GM23338 (cell line): ENCODE results near the gene WFDC10A. TPM values are rescaled to one million over a fixed set of nuclear protein-coding genes. Genes with fewer than 3 reads are reported as not detected.

Experiments
- ATAC-seq: fragments of 200-7000 bp; cut with Tn5 transposase; 3 replicates; pipeline ENCODE4 v1.9.1; 2020
- DNase-seq: peaks from one replicate; pipeline ENCODE4 v3.0.0-alpha.2; 2015; ENCODE audit warnings: low spot score
- H2AFZ ChIP-seq: fragments of 200-600 bp; sonication (generic); 2 replicates; pipeline ENCODE4 v1.8.0; 2016; ENCODE audit warnings: antibody characterized with exemption, mild to moderate bottlenecking, moderate library complexity
- H3F3A ChIP-seq: fragments of 200-600 bp; sonication (generic); replicated peaks from 2 replicates; pipeline ENCODE4 v1.8.0; 2017; ENCODE audit warnings: antibody characterized with exemption, mixed run types, low read depth
- H3K27ac ChIP-seq: fragments of 200-600 bp; sonication (generic); 2 replicates; pipeline ENCODE4 v1.6.1; 2016; ENCODE audit warnings: low read depth
- H3K27me3 ChIP-seq: fragments of 200-600 bp; sonication (generic); 2 replicates; pipeline ENCODE4 v1.8.0; 2016; ENCODE audit warnings: mild to moderate bottlenecking, mixed run types, moderate library complexity; ENCODE audit not compliant: insufficient read depth
- H3K36me3 ChIP-seq: fragments of 200-600 bp; sonication (generic); 2 replicates; pipeline ENCODE4 v1.8.0; 2016; ENCODE audit warnings: mild to moderate bottlenecking; ENCODE audit not compliant: insufficient read depth
- H3K4me1 ChIP-seq: fragments of 200-600 bp; sonication (generic); 2 replicates; pipeline ENCODE4 v1.8.0; 2016; ENCODE audit warnings: mild to moderate bottlenecking, moderate library complexity; ENCODE audit not compliant: insufficient read depth
- H3K4me2 ChIP-seq: fragments of 200-600 bp; sonication (generic); 2 replicates; pipeline ENCODE4 v1.7.1; 2017; ENCODE audit warnings: mixed run types
- H3K4me3 ChIP-seq: fragments of 200-600 bp; sonication (generic); 2 replicates; pipeline ENCODE4 v1.6.1; 2016; ENCODE audit warnings: mixed run types
- H3K79me2 ChIP-seq: fragments of 200-600 bp; sonication (generic); replicated peaks from 2 replicates; pipeline ENCODE4 v1.8.0; 2017; ENCODE audit warnings: mild to moderate bottlenecking; ENCODE audit not compliant: insufficient read depth
- H3K9me2 ChIP-seq: fragments of 200-600 bp; sonication (generic); 2 replicates; pipeline ENCODE4 v1.8.0; 2017; ENCODE audit not compliant: insufficient read depth
- H4K20me1 ChIP-seq: fragments of 200-600 bp; sonication (generic); replicated peaks from 2 replicates; pipeline ENCODE4 v1.8.0; 2017; ENCODE audit warnings: mild to moderate bottlenecking; ENCODE audit not compliant: insufficient read depth
- H3K27ac Mint-ChIP-seq: 2 replicates; pipeline ENCODE4 v1.8.0; 2020; ENCODE audit warnings: inconsistent platforms, mild to moderate bottlenecking, moderate library complexity, mixed read lengths
- H3K27me3 Mint-ChIP-seq: 3 replicates; pipeline ENCODE4 v1.8.0; 2022; ENCODE audit warnings: low read depth, mild to moderate bottlenecking, moderate library complexity, mixed read lengths, inconsistent platforms; ENCODE audit not compliant: insufficient read depth, poor library complexity
- H3K36me3 Mint-ChIP-seq: 3 replicates; pipeline ENCODE4 v1.8.0; 2021; ENCODE audit warnings: low read depth, mild to moderate bottlenecking, inconsistent platforms, moderate library complexity, mixed read lengths
- H3K4me1 Mint-ChIP-seq: 3 replicates; pipeline ENCODE4 v1.8.0; 2020; ENCODE audit warnings: mild to moderate bottlenecking, inconsistent platforms, mixed read lengths
- H3K4me3 Mint-ChIP-seq: 3 replicates; pipeline ENCODE4 v1.8.0; 2021; ENCODE audit warnings: moderate library complexity, mild to moderate bottlenecking, inconsistent platforms, mixed read lengths
- H3K9me3 Mint-ChIP-seq: 3 replicates; pipeline ENCODE4 v1.8.0; 2020; ENCODE audit warnings: moderate library complexity, mild to moderate bottlenecking, inconsistent platforms, mixed read lengths
- CREB1 ChIP-seq: fragments of 250-450 bp; sonication (Bioruptor Pico); IDR thresholded peaks from 2 replicates; pipeline ENCODE4 v1.5.0; 2020; ENCODE audit warnings: low read depth, mild to moderate bottlenecking, moderate library complexity
- CTCF ChIP-seq, 2 experiments: fragments of 200-600 bp in 1 of 2; sonication (generic) in 1 of 2; conservative IDR thresholded peaks; 2 replicates each; pipeline versions ENCODE4 v1.5.1 to v1.6.1; 2016 to 2017; ENCODE audit warnings: antibody characterized with exemption in 2 of 2, low read depth in 2 of 2, mild to moderate bottlenecking in 2 of 2, moderate library complexity in 1 of 2
- ETS1 ChIP-seq: IDR thresholded peaks from 2 replicates; pipeline ENCODE4 v1.6.1; 2016; ENCODE audit warnings: antibody characterized with exemption
- EZH2 ChIP-seq: fragments of 200-600 bp; sonication (generic); IDR thresholded peaks from one replicate; pipeline ENCODE4 v1.8.0; 2017; ENCODE audit warnings: antibody characterized with exemption, mild to moderate bottlenecking, low read depth; ENCODE audit not compliant: unreplicated experiment
- EZH2phosphoT487 ChIP-seq: fragments of 200-600 bp; sonication (generic); IDR thresholded peaks from one replicate; pipeline ENCODE4 v1.8.1; 2018; ENCODE audit warnings: antibody characterized with exemption; ENCODE audit not compliant: unreplicated experiment
- JUNB ChIP-seq: IDR thresholded peaks from one replicate; pipeline ENCODE4 v1.6.1; 2016; ENCODE audit warnings: antibody characterized with exemption; ENCODE audit not compliant: unreplicated experiment
- NANOG ChIP-seq: IDR thresholded peaks from 2 replicates; pipeline ENCODE4 v1.6.1; 2016; ENCODE audit warnings: antibody characterized with exemption, borderline replicate concordance
- POLR2AphosphoS5 ChIP-seq: IDR thresholded peaks from 2 replicates; pipeline ENCODE4 v1.6.1; 2016; ENCODE audit warnings: antibody characterized with exemption, low read depth
- REST ChIP-seq: IDR thresholded peaks from one replicate; pipeline ENCODE4 v1.6.1; 2018; ENCODE audit warnings: antibody characterized with exemption; ENCODE audit not compliant: unreplicated experiment
- STAT1 ChIP-seq: IDR thresholded peaks from one replicate; pipeline ENCODE4 v1.6.1; 2016; ENCODE audit warnings: antibody characterized with exemption; ENCODE audit not compliant: unreplicated experiment
- ZNF114 ChIP-seq: fragments of 250-450 bp; sonication (Bioruptor Pico); IDR thresholded peaks from 2 replicates; pipeline ENCODE4 v1.5.0; 2020; ENCODE audit warnings: mild to moderate bottlenecking, moderate library complexity
- ZNF331 ChIP-seq: fragments of 250-450 bp; sonication (Bioruptor Pico); IDR thresholded peaks from 2 replicates; pipeline ENCODE4 v1.5.0; 2020; ENCODE audit warnings: low read depth, mild to moderate bottlenecking, moderate library complexity
- ZNF462 ChIP-seq: fragments of 250-450 bp; sonication (Bioruptor Pico); IDR thresholded peaks from 2 replicates; pipeline ENCODE4 v1.5.0; 2020; ENCODE audit warnings: mild to moderate bottlenecking, moderate library complexity
- polyA plus RNA-seq: library from polyadenylated mRNA; unstranded; fragments of >200 nt; fragmentation: Nextera tagmentation; extraction: Ambion mirVana; gene quantifications from 2 replicates; pipeline ENCODE4 v1.2.1, GENCODE V29; 2016
- total RNA-seq: library from RNA; depleted of rRNA; stranded (reverse); fragments of >200 nt; shearing (Covaris generic); gene quantifications from 2 replicates; pipeline ENCODE4 v1.2.3, GENCODE V29; 2014

Gene WFDC10A
- total and polyA plus RNA-seq, 2 experiments from 2014 or later = not detected

- Histone ChIP-seq H2AFZ (no peak overlapping the region), H3K9me2 (peaks cover 8% of the 10 kb centered on the region), H3K4me2 (no peak overlapping the region), H3F3A (no peaks in the 10 kb centered on the region), H3K4me1 (no peaks in the 10 kb centered on the region), H3K79me2 (no peaks in the 10 kb centered on the region), H4K20me1 (no peaks in the 10 kb centered on the region), H3K27me3 (no peaks in the 10 kb centered on the region), H3K4me3 (no peak overlapping the region), H3K27ac (no peak overlapping the region), H3K36me3 (no peaks in the 10 kb centered on the region)
- Mint-ChIP-seq H3K9me3 (peaks cover 1% of the 10 kb centered on the region; the same call in 2 of the 3 replicates), H3K4me3 (no peak overlapping the region), H3K27me3 (peaks cover 3% of the 10 kb centered on the region), H3K27ac (no peak overlapping the region), H3K4me1 (peaks cover 3% of the 10 kb centered on the region; the same call in 1 of the 3 replicates), H3K36me3 (peaks cover 4% of the 10 kb centered on the region; the same call in 1 of the 3 replicates)
- TF ChIP-seq JUNB (no peak), ZNF331 (CRISPR knock-in tag) (no peak), ETS1 (no peak), ZNF462 (CRISPR knock-in tag) (no peak), NANOG (no peak), REST (no peak), EZH2phosphoT487 (no peak), CREB1 (CRISPR knock-in tag) (no peak), STAT1 (no peak), POLR2AphosphoS5 (no peak), ZNF114 (CRISPR knock-in tag) (no peak), CTCF (conservative IDR thresholded peaks at IDR 0.05; ENCODE audit: low read depth in 2 of 2) (no peak), EZH2 (no peak)
- ATAC-seq (no peak), DNase-seq (no peak)
Measured at GRCh38 chr20:45672765-45673164, 43.2 kb downstream of the WFDC10A start.
